Fibroblast of pulmonary artery (primary cell): Measurements from ENCODE around the gene HBM.

ENCODE experiments used
- DNase-seq: peaks from one replicate; pipeline ENCODE4 v3.0.0-alpha.2; 2010; ENCODE audit warnings: low read depth
- H3K4me3 ChIP-seq: replicated peaks from 2 replicates; pipeline ENCODE4 v1.5.1; 2011; ENCODE audit warnings: low read depth, mild to moderate bottlenecking, control low read depth, low read length, moderate library complexity
- CTCF ChIP-seq: IDR thresholded peaks from 2 replicates; pipeline ENCODE4 v1.5.1; 2011; ENCODE audit warnings: mild to moderate bottlenecking, control low read depth, low read length, inconsistent platforms; ENCODE audit errors: missing control alignments

The HBM gene

GRCh38 chr16:180101-180675 is 14.4 kb downstream of the HBM start, which contains the start of gene HBQ1:
Gene HBQ1 (plus strand): TSS chr16:180459. CDS start chr16:180487, 28 bp downstream.
- no peak for TF ChIP-seq CTCF
- peak within 1 kb of the TSS; percentile 28 for H3K4me3 ChIP-seq
- DNase-seq = peak; percentile 25

- TF ChIP-seq CTCF = no peak
- DNase-seq = peak; percentile 67
- peak overlapping the region; percentile 28 for H3K4me3 ChIP-seq
Measured at GRCh38 chr16:180681-181564, 15.1 kb downstream of the HBM start.

GRCh38 chr16:181565-182021 is 15.8 kb downstream of the HBM start:
- H3K4me3 ChIP-seq = no peak overlapping the region
- no peak for DNase-seq
- peak; percentile 73 for TF ChIP-seq CTCF

GRCh38 chr16:183005-183404 is 17.2 kb downstream of the HBM start:
- H3K4me3 ChIP-seq = no peak overlapping the region
- DNase-seq = no peak
- TF ChIP-seq CTCF = no peak

GRCh38 chr16:185213-185612 is 19.4 kb downstream of the HBM start:
- no peak for DNase-seq
- TF ChIP-seq CTCF = no peak
- H3K4me3 ChIP-seq = no peak overlapping the region

GRCh38 chr16:185691-186090 is 19.9 kb downstream of the HBM start:
- H3K4me3 ChIP-seq = no peak overlapping the region
- DNase-seq = no peak
- no peak for TF ChIP-seq CTCF
